ENCODE measurements around the gene MPHOSPH6.

MPHOSPH6 gene

GRCh38 chr16:82197540-82198240, 27.7 kb upstream of the MPHOSPH6 start:
- no peak for TF ChIP-seq CTCF (IDR thresholded peaks at IDR 0.05; ENCODE audit: low read depth, low read length)
- H3K4me3 ChIP-seq (ENCODE audit: low read depth, low read length), result no peak overlapping the region

- no peak for TF ChIP-seq CTCF (IDR thresholded peaks at IDR 0.05; ENCODE audit: low read depth, low read length)
- no peak overlapping the region for H3K4me3 ChIP-seq (ENCODE audit: low read depth, low read length)
Observed at GRCh38 chr16:82195917-82196494, 26.0 kb upstream of the MPHOSPH6 start.

- no peak for TF ChIP-seq CTCF (IDR thresholded peaks at IDR 0.05; ENCODE audit: low read depth, low read length)
- H3K4me3 ChIP-seq (ENCODE audit: low read depth, low read length), result no peak overlapping the region
Observed at GRCh38 chr16:82194086-82194485, 24.1 kb upstream of the MPHOSPH6 start.

GRCh38 chr16:82192665-82193064, 22.6 kb upstream of the MPHOSPH6 start:
- no peak overlapping the region for H3K4me3 ChIP-seq (ENCODE audit: low read depth, low read length)

GRCh38 chr16:82190386-82190785, 20.4 kb upstream of the MPHOSPH6 start:
- TF ChIP-seq CTCF (IDR thresholded peaks at IDR 0.05; ENCODE audit: low read depth, low read length), result no peak
- no peak overlapping the region for H3K4me3 ChIP-seq (ENCODE audit: low read depth, low read length)

More at GRCh38 chr16:82192665-82193064, 22.6 kb upstream of the MPHOSPH6 start:
- no peak for TF ChIP-seq CTCF (IDR thresholded peaks at IDR 0.05; ENCODE audit: low read depth, low read length)

GRCh38 chr16:82187829-82188228, 17.8 kb upstream of the MPHOSPH6 start:
- no peak for TF ChIP-seq CTCF (IDR thresholded peaks at IDR 0.05; ENCODE audit: low read depth, low read length)
- H3K4me3 ChIP-seq (ENCODE audit: low read depth, low read length), result no peak overlapping the region

- TF ChIP-seq CTCF (IDR thresholded peaks at IDR 0.05; ENCODE audit: low read depth, low read length), result no peak
- H3K4me3 ChIP-seq (ENCODE audit: low read depth, low read length), result no peak overlapping the region
Observed at GRCh38 chr16:82185012-82185411, 15.0 kb upstream of the MPHOSPH6 start.

Data from WI38 (cell line).